Fibroblast of mammary gland (primary cell): ENCODE data around the gene TYROBP.

Source experiments
- DNase-seq: peaks from one replicate; pipeline ENCODE4 v3.0.0-alpha.2; 2010; ENCODE audit warnings: low read depth
- H3K4me3 ChIP-seq: 2 replicates; pipeline ENCODE4 v1.5.1; 2011; ENCODE audit warnings: low read depth, mild to moderate bottlenecking, low read length, moderate library complexity; ENCODE audit not compliant: control insufficient read depth
- TF ChIP-seq, protein P1 (sequence below): conservative IDR thresholded peaks from 2 replicates; pipeline ENCODE4 v1.5.1; 2011; ENCODE audit warnings: low read depth, low read length, inconsistent platforms; ENCODE audit not compliant: control insufficient read depth, insufficient read depth

The TYROBP gene

GRCh38 chr19:35863018-35863417, 45.1 kb downstream of the TYROBP start:
- H3K4me3 ChIP-seq = no peak overlapping the region
- no peak for DNase-seq
- TF ChIP-seq, protein P1, sequence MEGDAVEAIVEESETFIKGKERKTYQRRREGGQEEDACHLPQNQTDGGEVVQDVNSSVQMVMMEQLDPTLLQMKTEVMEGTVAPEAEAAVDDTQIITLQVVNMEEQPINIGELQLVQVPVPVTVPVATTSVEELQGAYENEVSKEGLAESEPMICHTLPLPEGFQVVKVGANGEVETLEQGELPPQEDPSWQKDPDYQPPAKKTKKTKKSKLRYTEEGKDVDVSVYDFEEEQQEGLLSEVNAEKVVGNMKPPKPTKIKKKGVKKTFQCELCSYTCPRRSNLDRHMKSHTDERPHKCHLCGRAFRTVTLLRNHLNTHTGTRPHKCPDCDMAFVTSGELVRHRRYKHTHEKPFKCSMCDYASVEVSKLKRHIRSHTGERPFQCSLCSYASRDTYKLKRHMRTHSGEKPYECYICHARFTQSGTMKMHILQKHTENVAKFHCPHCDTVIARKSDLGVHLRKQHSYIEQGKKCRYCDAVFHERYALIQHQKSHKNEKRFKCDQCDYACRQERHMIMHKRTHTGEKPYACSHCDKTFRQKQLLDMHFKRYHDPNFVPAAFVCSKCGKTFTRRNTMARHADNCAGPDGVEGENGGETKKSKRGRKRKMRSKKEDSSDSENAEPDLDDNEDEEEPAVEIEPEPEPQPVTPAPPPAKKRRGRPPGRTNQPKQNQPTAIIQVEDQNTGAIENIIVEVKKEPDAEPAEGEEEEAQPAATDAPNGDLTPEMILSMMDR = no peak

- no peak overlapping the region for H3K4me3 ChIP-seq
- TF ChIP-seq, protein P1 = no peak
- DNase-seq = no peak
Measured at GRCh38 chr19:35862528-35862927, 45.6 kb downstream of the TYROBP start.

DNA sequence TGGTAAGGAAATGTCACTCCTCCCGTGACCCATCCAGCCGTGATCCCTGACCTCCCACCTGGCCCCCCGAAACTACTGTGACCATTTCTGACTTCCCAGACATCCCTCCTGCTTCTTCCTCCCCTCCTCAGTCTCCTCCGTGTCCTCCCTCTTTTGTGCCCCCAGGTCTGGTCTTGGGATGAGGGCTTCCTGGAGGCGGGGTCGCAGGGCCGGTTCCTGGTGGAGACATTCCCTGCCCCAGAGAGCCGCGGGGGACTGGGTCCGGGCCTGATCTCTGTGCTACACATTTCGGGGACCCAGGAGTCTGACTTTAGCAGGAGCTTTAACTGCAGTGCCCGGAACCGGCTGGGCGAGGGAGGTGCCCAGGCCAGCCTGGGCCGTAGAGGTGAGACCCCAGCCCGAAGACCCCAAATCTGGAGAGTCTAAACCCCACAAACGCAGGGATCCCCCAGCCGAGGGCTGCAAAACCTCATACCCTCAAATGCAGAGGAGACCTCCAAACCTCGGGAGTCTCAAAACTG, 46.4 kb downstream of the TYROBP start:
- H3K4me3 ChIP-seq = no peak overlapping the region
- DNase-seq = no peak
- TF ChIP-seq, protein P1 = no peak

- TF ChIP-seq, protein P1 = no peak
- no peak overlapping the region for H3K4me3 ChIP-seq
- DNase-seq = no peak
Measured at GRCh38 chr19:35860818-35861639, 47.1 kb downstream of the TYROBP start.

DNA sequence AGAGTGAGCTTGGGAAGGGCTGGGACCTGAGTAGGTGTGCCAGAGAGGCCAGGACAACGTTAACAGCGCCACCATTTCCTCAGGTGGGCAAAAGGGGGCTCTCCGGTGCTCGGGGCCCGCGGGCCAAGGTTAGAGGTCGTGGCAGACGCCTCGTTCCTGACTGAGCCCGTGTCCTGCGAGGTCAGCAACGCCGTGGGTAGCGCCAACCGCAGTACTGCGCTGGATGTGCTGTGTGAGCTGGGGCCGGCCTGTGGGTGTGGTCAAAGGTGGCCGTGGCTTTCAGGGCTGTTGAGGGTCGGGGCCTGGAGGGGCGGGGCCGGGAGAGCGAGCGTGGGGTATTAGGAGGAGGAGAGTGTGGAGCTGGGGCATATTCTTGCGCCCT, 47.7 kb downstream of the TYROBP start:
- TF ChIP-seq, protein P1 = no peak
- H3K4me3 ChIP-seq = no peak overlapping the region
- no peak for DNase-seq

DNA sequence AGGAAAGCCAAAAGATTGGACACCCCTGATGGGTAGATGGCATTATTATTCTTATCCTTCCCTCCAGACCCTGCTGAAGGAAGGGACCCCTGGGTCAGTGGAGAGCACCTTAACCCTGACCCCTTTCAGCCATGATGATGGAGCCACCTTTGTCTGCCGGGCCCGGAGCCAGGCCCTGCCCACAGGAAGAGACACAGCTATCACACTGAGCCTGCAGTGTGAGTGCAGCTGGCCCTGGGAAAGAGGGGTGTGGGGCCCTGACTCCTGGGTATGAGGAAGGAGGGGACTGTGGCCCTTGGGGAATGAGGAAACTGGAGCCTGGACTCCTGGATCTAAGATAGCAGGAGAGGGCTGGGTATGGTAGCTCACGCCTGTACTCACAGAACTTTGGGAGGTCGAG, 48.7 kb downstream of the TYROBP start:
- TF ChIP-seq, protein P1 = no peak
- no peak overlapping the region for H3K4me3 ChIP-seq
- DNase-seq = no peak
